GM20000 (cell line): Measurements from ENCODE around the gene PMM2.
"Not testable (repeated sequence)": the region's sequence is repeated elsewhere in the genome, so short reads cannot be mapped to it uniquely, and the experiment has no call there.

ENCODE experiments used
- DNase-seq: peaks from one replicate; pipeline ENCODE4 v3.0.0; 2012; ENCODE audit warnings: low spot score
- TF ChIP-seq, protein P1 (sequence below): IDR thresholded peaks from 2 replicates; pipeline ENCODE4 v1.5.1; 2012; ENCODE audit warnings: mild to moderate bottlenecking, control low read depth; ENCODE audit errors: extremely low read depth, missing control alignments

PMM2 gene

DNA sequence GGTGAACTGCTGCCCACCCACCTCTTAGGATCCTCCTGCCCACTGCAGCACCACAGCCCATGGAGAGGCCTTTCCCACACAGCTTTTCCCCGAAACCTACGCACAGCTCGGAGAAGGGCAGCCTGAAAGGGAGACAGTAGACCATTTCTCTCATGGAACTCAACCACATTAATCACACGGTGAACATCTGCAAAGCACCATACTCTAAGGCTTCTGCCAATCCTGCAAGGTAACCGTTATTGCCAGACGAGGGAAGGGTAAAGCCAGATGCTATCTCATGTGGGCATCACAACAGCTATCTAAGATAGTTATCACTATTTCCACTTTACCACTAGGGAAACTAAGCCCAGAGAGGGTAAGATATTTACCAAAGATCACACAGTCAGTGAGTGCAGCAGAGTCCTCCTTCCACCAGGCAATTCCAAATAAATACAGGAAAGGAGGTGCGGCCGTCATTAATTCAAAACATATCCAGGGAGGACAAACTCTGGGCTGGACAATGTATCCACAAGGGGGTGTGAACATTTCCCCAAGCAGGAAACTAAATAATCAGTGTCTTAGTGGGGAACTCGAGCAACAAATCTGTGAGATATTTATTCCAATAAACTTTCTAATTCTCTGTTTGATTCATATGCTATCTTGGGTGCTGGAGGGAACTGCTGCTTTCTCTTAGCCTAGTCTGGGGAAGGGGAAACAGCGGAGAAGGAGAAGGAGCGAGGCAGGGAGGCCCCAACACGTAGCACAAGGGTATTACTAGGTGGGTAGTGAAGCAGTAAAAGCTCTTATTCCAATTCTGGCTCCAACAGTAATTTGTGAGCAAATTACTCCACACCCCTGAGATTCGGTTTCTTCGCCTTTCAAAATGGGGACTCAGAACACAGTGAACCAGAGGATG, 923 bp upstream of the PMM2 start:
- TF ChIP-seq, protein P1, sequence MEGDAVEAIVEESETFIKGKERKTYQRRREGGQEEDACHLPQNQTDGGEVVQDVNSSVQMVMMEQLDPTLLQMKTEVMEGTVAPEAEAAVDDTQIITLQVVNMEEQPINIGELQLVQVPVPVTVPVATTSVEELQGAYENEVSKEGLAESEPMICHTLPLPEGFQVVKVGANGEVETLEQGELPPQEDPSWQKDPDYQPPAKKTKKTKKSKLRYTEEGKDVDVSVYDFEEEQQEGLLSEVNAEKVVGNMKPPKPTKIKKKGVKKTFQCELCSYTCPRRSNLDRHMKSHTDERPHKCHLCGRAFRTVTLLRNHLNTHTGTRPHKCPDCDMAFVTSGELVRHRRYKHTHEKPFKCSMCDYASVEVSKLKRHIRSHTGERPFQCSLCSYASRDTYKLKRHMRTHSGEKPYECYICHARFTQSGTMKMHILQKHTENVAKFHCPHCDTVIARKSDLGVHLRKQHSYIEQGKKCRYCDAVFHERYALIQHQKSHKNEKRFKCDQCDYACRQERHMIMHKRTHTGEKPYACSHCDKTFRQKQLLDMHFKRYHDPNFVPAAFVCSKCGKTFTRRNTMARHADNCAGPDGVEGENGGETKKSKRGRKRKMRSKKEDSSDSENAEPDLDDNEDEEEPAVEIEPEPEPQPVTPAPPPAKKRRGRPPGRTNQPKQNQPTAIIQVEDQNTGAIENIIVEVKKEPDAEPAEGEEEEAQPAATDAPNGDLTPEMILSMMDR = no peak
- DNase-seq = no peak

DNA sequence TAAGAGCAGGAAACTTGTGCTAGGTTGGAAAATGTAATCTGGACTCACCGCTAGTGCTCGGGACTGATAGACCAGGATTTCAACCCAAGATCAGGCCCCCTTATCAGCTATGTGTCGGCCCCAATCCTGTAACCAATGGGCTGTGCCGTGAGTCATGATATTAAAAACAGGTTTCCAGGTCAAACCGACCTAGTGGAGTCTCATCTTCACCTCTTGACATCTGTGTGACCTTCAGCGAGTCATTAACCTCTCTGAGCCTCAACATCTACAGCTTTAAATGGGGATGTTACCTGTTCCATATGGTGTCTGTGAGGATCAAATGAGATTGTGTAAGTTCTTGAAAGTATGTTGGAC, 512 bp downstream of the PMM2 start:
- no peak for DNase-seq

DNA sequence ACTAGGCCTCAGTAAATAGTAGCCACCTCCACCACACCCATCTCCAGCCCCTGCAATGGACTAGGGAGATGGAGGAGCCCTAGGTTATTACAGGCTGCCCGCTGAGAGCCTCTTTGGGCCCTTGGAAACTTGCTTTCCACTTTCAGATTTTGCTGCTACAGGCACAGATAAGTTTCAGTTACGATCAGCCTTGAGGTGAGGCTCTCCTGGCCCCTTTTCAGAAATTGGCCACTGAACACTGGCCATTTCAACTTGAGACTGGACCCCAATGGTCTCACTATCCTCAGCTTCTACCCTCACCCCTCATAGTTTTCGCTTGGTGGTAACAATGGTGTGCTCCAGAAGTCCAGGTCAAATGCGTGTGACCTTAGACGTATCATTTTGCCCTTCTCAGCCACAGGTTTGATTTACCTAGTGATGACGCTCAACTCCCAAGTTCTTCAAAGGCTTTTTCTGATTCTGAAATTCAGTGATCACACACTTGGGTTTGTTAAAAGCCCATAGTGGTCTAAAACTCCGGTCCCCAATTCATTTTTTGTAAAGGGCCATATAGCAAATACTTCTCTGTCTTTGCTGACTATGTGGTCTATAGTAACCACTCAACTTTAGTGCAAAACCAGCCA, 1.0 kb downstream of the PMM2 start:
- TF ChIP-seq, protein P1 = no peak
- no peak for DNase-seq

More for the DNA sequence above, 512 bp downstream of the PMM2 start:
- TF ChIP-seq, protein P1 = no peak

DNA sequence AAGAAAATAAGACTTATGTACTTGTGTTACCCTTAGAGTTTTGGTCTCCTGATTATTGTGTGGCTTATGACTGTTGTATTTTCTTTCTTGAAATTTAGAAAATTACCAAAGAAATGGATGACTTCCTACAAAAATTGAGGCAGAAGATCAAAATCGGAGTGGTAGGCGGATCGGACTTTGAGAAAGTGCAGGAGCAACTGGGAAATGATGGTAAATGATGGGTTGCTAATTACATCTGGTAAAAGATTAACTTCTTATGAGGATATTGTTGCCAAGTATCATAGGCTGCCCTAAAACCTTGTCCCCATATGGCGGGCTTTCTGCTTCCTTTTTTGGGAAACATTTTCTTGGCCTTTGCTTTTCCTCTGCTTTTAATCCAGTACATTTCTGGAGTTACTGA, 4.1 kb downstream of the PMM2 start:
- DNase-seq = no peak
- TF ChIP-seq, protein P1 = no peak

DNA sequence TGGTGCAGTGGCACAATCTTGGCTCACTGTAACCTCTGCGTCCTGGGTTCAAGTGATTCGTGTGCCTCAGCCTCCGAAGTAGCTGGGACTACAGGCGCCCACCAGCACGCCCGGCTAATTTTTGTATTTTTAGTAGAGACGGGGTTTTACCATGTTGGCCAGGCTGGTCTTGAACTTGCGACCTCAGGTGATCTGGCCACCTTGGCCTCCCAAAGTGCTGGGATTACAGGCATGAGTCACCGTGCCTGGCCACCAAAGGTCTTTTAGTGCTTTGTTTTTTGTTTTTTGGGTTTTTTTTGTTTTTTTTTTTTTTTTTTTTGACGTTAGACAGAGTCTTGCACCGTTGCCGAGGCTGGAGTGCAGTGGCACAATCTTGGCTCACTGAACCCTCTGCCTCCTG, 6.1 kb downstream of the PMM2 start:
- not testable (repeated sequence) for DNase-seq

DNA sequence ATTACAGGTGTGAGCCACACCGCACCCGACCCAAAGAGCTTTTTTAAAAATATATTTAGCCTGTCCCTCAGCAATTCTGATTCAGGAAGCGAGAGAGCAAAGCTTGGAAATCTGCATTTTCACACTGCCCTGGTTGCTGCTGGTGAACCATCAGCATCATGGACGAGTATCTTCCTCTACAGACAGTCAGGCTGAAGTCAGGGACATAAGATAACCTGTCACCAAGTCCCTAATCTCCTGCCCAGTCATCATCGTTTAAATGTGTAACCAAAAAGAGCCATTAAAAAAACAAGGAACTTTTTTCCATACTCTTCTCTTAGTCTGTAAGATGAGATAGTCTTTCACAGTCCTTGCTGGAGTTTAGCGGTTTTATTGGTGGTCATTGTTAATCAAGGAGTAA, 6.7 kb downstream of the PMM2 start:
- no peak for DNase-seq
- TF ChIP-seq, protein P1 = no peak

DNA sequence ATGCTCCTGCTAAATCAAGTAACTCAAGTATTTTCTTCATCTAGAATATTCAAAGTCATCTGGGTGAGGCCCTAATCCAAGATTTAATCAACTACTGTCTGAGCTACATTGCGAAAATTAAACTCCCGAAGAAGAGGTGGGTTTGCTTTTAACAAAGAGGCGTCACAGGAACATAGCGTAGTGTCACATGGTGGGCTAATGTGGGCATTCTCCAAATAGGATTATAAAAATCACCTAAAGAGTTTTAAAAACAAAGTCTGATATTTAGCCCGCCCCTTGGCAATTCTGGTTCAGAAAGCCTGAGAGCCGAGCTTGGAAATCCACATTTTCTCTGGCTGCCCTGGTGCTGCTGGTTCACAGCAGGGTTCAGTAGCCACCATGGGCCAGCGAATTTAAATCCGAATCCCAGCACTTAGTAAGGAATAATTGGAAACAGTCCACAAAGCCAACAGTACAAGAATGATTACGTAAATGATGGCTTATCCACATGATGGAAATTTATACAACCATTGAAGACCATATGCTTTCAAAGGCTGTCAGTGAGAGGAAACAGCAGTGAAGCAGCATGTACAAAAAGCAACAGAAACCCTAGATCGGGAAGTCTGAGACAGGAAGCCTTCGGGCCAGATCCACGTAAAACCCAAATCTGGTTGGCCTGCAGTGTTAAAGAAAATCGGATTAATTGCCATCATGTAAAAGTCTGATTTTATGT, 8.8 kb downstream of the PMM2 start:
- TF ChIP-seq, protein P1 = no peak
- no peak for DNase-seq
